Activated CD4-positive, alpha-beta T cell treated with anti-CD3 and anti-CD28 coated beads, Interleukin-10, Interleukin-2, amounts not matched to agents 100 ng/mL and 50 ng/mL, durations not matched to agents 16 hours and 8 hours (primary cell): Measurements from ENCODE around the gene VOPP1.

ENCODE experiments used
- DNase-seq: peaks from one replicate; pipeline ENCODE4 v3.0.0-alpha.2; 2020

The VOPP1 gene

DNA sequence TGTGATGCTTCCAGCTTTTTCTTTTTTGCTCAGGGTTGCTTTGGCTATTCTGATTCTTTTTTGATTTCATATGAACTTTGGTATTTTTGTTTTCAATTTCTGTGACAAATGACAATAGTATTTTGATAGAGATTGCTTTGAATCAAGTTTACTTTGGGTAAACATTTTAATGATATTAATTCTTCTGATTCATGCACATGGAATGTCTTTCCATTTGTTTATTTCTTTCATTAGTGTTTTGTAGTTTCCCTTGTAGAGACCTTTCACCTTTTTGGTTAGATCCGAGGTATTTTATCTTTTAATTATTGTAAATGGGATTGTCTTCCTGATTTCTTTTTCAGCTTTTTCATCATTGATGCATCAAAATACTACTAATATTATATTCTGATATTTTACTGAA, 114.0 kb downstream of the VOPP1 start:
- no peak for DNase-seq

GRCh38 chr7:55457801-55458200, 114.5 kb downstream of the VOPP1 start:
- no peak for DNase-seq

- no peak for DNase-seq
Measured at GRCh38 chr7:55452971-55453370, 119.3 kb downstream of the VOPP1 start.

DNA sequence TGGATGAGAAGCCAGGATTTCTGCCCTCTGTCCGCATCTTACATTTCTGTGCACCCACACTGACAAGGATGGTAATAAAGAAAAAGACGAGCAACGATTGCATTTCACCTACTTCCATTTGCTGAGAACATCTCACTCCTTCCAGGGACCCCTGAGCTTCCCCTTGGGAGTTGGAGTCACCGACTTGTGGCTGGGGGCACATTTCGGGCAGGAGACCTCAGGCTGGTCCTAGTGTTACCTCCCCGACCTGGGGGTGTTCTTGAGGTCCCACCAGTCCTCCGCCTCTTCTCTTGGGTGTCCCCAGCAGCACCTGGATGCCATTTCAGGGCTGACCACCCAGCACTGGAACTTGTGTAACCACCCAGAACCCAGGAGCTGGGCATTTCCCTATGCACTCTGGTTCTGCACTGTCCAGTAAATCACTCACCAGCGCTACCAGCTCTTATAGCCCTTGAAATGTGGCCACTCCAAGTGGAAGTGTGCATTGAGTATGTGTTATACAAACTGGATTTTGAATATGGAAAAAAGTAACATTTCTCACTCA, 122.2 kb downstream of the VOPP1 start:
- DNase-seq: no peak

GRCh38 chr7:55449205-55449991, 122.9 kb downstream of the VOPP1 start:
- no peak for DNase-seq

DNA sequence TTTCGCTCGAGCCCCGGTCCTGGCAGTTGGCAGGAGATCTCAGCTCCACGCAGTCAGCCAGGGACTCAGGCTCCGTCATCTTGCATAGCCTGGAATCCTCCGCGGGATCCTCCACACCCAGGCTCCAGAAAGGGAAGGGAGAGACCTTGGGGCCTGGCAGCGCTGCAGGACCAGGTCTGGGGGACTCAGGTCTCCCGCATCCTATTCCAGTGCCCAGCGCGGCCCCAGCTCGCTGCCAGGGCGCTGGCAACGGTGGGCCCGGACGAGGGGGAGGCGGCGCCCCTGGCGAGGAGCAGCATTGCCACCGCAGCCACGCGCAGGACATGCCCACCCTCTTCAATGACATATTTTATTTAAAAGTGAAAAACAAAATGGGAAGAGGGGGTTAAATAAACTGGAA, 123.8 kb downstream of the VOPP1 start:
- no peak for DNase-seq

DNA sequence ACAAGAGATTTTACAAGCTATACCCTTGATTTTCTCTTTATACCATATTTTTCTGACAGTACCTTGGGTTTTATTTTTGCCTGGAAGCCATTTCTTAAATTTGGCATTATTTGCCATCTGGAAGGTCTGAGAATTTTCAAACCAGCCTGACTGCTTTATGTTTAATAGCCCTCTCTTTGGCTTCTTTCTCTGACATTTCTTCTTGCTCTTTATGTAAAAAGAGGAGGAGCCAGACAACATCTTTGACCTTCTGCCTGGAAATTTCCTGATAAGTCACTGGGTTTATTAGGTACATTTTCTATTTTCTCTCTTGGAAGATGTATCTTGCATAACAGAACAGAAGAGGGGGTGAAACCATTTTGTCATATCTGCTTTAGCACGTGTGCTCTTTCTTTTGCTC, 127.5 kb downstream of the VOPP1 start:
- no peak for DNase-seq

GRCh38 chr7:55441774-55442522, 130.4 kb downstream of the VOPP1 start:
- no peak for DNase-seq

GRCh38 chr7:55441002-55441401, 131.3 kb downstream of the VOPP1 start:
- no peak for DNase-seq

GRCh38 chr7:55440040-55440690, 132.1 kb downstream of the VOPP1 start:
- DNase-seq: no peak

- DNase-seq: no peak
Measured at GRCh38 chr7:55439627-55440026, 132.7 kb downstream of the VOPP1 start.

- DNase-seq: no peak
Measured at GRCh38 chr7:55438757-55439525, 133.4 kb downstream of the VOPP1 start.

GRCh38 chr7:55438085-55438756, 134.1 kb downstream of the VOPP1 start:
- no peak for DNase-seq

DNA sequence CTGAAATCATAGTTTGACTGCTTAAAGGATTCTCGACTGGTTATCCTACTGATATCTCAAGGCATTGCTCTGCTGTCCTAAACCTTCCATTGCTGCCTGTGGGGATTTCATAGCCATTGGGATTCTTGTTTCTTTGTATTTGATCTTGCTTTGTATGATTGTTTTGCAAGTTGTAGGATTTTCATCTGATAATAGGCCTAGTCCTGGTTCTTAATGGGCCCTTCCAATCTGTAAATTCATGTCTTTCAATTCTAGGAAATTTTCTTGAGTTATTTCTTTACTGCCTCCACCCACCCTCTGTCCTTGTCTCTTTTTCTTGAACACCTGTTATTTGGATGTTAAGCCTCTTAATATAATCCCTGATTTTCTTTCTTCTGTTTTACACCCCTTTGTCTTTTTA, 134.9 kb downstream of the VOPP1 start:
- DNase-seq: no peak

DNA sequence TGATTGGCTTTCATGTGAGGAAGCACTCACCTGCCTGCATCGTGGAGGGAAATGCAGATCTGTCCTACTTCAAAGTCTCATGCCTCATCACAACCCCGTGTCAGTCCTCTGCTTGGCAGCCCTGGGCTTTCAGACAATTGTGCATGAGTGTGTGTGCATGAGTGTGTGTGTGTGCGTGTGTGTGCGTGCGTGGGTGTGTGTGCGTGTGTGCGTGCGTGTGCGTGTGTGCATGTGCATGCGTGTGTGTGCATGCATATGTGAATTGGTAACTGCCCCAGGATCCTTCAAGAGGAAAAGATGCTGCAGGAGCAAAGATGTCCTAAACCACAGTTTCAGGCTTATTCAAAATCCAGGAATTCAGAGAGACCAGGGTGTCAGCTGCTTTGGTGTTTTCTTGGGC, 135.8 kb downstream of the VOPP1 start:
- no peak for DNase-seq

- no peak for DNase-seq
Measured at GRCh38 chr7:55435466-55435865, 136.8 kb downstream of the VOPP1 start.

- peak; percentile 41 for DNase-seq
Measured at GRCh38 chr7:55432939-55433784, 139.1 kb downstream of the VOPP1 start.

GRCh38 chr7:55432506-55432905, 139.8 kb downstream of the VOPP1 start:
- DNase-seq: no peak

GRCh38 chr7:55431898-55432297, 140.4 kb downstream of the VOPP1 start:
- DNase-seq: no peak

GRCh38 chr7:55429835-55430499, 142.3 kb downstream of the VOPP1 start:
- DNase-seq: no peak

DNA sequence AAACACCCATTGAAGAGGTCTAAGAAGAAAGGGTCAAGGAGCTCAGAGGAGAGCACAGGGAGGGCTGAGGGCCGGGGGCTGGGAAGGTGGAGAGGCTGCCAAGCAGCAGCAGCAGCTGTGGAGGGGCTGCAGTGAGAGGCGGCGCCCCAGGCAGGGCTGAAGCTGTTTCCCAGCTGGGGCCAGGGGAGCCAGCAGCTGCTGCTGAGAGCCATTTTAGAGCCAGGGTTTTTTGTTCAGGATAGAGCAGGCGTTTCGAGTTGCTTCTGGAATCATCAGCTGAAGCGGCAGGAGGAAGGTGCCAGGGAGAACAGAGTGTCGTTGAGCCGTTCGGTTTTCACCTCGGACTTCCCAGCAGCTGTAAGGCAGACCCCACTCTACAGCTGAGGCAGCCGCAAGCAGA, 144.5 kb downstream of the VOPP1 start:
- DNase-seq: no peak
